GM19397 (cell line): ENCODE measurements around the gene NSMCE1.
"Not testable (repeated sequence)": the region's sequence is repeated elsewhere in the genome, so short reads cannot be mapped to it uniquely, and the experiment has no call there.

Experiments used
- ATAC-seq: cut with Tn5 transposase; IDR thresholded peaks from one replicate; pipeline ENCODE4 v1.9.1; 2021; ENCODE audit warnings: mild to moderate bottlenecking, moderate library complexity; ENCODE audit not compliant: unreplicated experiment

Gene NSMCE1

DNA sequence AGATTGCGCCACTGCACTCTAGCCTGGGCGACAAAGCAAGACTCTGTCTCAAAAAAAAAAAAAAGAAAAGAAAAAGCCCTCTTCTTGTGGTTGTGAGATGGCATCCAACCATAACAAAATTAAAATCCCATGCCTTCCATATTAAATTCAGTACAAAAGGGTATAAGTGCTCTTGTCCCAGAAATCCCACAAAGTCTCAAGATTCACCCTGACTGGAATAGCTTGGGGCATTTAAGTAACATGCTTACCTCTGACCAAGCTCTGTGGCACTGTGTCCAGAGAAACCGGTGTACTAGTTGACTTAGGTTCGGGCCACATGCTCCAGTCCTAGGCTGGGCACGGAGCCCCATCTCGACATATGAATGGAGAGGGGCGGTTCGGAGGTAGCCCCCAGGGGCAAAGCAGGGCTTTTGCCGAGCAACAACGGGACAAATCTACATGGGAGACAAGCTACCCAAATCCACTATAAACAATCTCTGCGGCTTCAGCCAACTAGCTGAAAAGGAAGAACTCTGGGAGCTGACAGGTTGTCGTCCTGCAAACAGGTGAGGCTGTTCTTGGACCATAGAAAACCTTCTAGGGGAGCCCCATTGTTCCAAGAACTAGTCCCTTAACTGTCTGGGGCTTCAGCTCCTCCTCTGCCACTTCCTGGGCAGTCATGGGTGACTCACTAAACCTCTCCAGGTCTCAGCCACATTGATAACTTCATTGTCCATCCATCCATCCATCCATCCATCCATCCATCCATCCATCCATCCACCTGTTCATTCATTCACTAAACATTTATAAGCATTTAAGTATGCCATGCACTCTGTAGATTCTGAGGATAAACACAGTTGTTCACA, 34.9 kb upstream of the NSMCE1 start:
- ATAC-seq = no peak

DNA sequence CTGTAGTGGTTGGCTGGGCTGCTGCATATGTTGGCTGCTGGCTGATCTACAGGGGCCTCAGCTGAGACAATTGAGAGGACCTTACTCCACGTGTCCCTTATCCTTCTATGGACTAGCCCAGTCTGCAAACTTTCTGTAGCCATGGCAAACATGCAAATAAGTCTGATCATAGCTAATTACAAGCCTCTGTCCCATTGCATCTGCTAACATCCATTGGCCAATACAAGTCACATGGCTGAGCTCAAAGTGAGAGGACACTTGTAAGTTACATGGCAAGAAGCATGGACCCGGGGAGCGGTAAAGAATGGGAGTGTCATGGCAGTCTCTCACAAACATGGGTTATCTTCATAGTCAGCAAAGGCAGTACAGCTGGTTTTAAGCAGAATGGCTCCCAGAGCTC, 33.6 kb upstream of the NSMCE1 start:
- no peak for ATAC-seq

DNA sequence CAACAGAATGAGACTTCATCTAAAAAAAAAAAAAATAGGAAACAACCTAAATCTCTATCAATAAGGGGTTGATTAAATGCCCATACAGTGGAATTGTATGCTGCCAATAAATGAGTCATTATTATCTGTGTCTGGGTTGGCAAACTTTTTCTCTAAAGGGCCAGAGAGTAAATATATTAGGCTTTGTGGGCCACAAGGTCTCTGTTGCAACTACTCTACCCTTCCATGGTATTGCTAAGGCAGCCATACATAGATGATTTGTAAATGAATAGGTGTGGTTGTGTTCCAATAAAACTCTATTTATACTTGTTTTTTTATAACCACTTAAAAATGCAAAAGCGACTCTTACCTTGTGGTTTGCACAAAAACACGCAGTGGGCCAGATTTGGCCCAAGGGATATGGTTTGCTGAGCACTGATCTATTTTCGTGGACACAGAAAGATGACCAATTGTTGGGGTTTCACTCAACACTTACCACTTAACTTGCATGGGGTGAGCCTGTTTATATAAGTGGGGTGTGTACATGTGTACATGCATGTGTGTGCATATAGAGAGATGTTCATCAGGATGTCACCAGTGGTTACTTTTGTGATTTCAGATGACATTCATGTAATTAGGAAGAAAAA, 32.8 kb upstream of the NSMCE1 start:
- ATAC-seq = no peak

DNA sequence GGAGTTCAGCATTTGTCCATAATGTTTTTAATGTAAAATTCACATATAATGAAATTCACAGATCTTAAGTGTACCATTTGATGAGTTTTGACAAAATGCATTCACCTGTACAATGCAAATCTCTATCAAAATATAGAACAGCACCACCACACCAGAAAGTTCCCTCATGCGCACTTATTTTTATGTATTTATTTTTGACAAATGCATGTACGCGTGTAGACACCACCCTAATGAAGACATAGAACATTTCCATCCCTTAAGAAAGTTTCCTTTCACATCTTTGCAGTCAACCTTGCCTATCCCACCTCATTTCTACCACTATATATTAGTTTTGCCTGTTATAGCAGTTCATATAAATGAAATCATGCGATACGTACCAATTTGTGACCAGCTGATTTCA, 29.6 kb upstream of the NSMCE1 start:
- ATAC-seq = no peak

DNA sequence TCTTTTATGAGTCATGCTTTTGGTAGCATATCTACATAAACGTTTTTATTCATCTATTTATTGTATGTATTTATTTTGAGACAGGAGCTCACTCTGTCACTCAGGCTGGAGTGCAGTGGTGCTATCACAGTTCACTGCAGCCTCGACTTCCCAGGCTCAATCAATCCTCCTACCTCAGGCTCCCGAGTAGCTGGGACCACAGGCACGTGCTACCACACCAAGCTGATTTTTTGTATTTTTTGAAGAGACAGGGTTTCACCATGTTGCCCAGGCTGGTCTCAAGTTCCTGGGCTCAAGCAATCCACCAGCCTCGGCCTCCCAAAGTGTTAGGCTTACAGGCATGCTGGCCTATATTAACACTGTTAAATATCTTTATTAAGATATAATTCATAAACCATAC, 24.8 kb upstream of the NSMCE1 start:
- no peak for ATAC-seq

DNA sequence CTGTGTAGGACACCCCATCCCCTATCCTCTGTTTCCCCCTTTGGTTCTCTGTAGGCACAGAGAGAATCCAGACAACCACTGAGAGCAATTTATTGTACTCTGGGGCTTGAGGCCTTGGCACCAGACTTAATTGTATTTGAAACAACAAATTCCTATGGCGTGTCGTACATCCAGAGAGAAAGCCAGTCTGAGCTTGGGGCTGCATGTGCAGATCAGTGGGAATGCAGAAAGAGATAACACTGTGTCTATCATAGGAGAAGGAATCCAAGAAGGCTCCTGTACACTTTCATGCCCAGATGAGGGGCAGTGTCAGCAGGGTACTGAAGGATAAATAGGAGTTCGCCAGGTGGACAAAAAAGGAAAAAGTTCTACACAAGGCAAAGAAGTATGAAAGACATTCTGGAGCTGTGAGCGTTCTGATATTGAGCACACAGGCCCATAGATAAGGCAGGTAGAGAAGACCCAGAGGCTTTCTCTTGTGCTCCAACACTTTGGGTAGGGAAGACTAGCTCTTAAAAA, 23.2 kb upstream of the NSMCE1 start:
- no peak for ATAC-seq

DNA sequence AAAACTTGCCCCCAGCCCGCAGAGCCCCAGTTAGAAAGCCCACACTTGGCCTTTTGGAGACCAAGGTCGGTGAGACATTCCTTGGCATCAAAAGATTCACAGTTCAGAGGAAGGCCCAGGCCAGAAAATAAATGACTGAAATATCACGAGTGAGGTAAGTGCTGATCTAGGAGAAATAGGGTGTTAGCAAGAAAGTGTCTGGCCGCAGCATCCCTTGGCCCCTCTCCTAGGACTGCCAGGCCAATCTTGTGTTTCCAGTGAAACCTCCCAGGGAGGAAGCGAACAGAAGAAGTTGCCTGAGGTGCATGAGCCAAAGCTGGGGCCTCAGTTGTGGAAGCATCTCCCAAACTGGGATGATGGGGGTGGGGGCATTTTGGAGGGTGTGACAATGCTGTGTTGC, 22.5 kb upstream of the NSMCE1 start:
- ATAC-seq = no peak

DNA sequence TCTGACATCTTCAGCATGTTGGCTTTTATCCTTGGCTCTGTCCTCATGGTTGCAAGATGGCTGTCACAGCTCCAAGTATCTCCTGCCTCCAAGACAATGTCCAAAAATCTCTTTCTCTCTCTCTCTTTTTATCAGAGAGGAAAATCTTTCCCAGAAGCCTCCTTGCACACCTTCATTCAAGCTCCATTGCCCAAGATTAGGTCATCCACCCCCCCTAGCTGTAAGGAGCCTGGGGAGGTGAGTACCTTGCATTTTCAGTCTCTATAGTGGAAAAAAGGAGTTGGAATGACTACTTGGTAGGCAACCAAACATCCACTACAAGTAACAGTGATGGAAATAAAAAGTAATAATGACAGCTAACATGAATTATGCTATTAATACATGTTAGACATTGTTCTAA, 22.0 kb upstream of the NSMCE1 start:
- ATAC-seq = no peak

DNA sequence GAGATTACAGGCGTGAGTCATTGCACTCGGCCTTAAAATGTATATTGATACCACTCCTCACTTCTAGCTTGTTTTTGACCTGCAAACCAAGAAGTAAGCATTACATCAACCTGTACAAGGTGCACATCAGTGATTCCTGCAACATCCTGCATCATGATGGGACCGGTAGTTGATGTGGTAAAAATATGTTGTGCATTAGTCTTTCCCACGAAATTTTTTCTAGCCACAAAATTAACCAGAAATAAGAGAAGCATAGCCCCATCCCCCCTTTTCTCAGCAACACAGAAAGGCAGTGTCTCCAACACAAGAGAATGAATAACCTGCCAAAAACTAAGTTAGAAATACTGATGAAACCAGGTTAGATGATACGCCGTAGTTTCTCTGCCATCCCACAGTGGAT, 21.1 kb upstream of the NSMCE1 start:
- ATAC-seq = no peak

DNA sequence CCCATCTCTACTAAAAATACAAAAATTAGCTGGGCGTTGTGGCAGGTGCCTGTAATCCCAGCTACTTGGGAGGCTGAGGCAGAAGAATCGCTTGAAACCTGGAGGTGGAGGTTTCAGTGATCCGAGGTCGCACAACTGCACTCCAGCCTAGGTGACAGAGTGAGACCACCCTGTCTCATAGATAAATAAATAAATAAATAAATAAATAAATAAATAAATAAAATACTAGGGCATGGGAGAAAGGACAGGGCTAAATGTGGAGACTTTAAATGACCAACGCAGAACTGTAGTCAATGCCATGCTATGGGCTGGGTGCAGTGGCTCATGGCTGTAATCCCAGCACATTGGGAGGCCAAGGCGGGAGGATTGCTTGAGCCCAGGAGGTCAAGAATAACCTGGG, 19.7 kb upstream of the NSMCE1 start:
- ATAC-seq = not testable (repeated sequence)

DNA sequence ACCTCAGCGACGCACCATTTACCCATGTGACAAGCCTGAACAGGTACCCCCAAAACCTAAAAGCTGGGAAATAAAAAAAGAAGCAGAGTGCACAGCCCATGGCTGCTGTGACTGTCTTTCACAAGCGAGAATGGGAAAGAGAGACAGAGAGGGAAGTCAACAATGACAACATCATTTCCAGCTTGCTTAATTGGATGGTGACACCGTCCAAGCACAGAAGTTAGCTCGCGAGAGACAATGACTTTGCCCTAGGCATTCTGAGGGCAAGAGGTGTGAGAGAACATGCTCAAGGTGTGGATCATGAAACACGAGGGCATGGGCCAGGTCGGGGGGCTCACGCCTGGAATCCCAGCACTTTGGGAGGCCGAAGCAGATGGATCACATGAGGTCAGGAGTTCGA, 19.3 kb upstream of the NSMCE1 start:
- no peak for ATAC-seq

DNA sequence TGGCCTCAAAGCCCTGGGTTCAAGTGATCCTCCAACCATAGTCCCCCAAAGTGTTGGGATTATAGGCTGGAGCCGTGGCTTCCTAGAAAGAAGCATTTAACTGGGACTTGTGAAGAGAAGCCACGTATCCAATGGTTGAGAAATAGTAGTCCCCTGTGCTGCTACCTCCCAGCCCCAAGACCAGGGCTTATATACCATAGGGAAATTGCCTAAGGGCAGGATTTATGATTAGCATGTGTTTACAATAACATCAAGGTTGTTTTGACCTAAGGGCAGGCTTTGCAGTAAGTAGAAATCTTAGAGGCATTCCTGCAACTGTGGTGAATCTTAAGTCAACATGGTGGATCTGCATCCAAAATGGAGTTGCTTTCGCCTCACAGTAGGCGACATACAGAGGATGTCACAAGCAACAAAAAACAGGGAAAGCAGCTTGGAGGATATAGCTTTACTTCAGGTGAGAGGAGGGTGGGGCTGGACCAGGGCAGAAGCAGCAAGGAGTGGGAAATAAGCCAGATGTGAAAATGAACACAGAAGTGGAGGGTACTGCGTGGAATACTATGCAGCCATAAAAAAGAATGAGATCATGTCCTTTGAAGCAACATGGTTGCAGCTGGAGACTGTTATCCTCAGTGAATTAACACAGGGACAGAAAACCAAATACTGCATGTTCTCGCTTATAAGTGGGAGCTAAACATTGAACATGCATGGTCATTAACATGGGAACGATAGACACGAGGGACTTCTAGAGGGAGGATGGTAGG, 18.7 kb upstream of the NSMCE1 start:
- no peak for ATAC-seq

DNA sequence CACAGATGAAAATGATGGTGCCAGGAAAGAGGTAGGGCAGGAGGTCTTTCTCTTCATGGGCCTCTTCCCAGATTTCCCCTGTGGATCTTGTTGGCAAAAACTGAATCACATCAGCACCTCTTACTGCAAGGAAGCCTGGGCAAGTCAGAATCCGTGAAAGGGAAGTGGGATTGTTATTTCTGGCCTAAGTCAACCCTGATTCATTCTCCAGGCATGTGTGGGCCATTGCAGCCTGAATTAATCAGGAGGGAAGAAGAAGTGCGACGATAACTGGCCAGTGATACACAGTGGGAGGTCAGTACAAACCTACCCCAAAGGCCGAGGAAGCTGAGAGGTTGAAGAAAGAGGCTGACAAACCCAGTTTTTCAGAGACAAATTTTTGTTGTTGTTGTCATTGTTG, 17.9 kb upstream of the NSMCE1 start:
- no peak for ATAC-seq

DNA sequence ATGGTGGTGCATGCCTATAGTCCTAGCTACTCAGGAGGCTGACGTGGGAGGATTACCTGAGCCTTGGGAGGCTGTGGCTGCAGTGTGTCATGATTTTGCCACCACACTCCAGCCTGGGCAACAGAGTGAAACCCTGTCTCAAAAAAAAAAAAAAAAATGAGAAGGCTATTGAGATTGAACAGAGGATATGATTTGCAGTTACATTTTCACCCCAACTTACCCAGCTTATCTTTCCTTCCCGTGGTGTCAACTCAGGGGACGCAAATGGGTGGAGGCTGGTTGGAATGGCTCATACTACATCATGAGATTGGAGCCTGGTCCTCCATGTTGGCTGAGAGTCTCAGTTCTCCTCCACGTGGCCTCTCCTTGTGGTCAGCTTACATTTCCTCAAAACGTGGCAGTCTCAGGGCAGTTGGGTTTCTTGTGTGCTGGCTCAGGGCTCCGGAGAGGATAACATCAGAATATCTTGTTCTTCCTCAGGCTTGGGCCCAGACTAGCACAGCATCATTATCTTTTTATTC, 17.2 kb upstream of the NSMCE1 start:
- ATAC-seq = no peak

DNA sequence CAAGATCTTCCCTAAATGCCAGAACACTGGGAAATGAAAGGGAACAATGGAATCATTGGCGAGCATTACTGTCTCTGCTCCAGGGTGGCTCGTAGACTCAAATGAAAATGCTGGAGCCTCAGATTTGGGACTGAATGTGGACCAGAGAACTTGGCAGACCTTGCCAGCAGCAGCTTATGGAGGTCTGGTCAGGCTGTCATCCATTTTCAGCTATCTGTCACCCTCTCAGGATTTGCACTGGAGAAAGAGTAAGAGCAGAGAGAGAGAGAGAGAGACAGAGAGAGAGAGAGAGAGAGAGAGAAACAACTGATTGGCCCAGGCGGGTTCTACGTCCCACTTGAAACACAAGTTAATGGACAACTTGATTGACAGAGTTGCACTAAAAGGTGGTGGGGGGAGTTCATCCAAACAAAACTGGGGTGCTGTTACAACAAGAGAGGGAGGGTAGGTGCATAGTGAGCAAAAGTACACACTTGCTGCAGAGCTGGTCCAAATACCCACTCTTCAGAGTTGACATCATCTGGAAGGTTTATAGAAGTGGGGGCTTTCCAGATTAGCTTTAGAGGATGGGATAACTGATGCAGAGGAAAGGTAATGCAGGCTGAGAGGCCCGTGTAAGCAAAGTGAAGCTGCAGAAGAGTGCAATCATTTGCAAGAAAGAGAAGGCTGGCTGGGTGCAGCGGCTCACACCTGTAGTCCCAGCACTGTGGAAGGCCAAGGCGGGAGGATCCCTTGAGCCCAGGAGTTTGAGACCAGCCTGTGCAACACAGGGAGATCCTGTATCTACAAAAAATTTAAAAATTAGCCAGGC, 16.5 kb upstream of the NSMCE1 start:
- ATAC-seq = no peak

DNA sequence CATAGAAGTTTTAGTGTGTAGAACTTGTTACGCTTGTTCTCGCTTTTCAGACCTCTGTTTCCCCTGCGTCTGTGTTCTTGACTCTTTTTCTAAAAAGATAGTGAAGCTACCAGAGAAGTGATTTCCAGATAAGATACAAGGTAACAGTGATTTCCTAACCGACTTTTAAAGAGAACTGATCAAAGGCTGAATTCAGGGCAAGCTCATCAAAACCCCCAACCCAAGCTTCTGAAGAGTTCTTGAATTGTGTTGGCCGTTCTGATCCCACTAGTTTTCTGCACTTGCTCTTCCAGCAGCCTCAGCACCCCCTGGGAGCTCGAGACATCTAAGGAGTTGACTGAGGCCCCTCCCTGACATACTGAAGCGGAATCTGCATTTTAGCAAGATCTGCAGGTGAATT, 12.7 kb upstream of the NSMCE1 start:
- no peak for ATAC-seq

DNA sequence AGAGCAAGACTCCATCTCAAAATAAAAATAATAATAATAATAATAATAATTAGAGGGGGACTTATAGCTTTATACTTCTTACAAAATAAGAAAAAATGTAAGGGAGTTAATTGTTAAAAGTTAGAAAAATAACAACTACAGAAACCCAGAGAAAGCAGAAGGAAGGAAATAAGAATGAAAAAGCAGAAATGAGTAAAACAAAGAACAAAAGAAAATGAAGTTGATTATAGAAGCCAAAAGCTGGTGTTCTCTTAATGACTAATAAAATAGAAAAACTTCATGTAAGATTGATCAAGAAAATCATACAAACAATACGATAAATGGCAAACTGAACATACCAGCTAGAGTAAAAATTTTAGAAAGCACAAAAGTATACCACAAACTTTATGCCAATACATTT, 6.8 kb upstream of the NSMCE1 start:
- ATAC-seq = no peak

DNA sequence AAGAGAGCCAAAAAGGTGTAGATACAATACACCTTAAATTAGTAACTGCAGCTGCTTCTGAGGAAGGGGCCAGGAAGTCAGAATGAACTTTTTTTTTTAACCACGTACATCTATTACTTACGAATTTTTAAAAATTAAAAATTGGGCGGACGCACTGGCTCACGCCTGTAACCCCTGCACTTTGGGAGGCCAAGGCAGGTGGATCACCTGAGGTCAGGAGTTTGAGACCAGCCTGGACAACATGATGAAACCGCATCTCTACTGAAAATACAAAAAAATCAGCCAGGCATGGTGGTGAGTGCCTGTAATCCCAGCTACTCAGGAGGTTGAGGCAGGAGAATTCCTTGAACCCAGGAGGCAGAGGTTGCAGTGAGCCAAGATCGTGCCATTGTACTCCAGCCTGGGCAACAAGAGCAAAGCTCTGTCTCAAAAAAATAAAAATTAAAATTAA, 5.9 kb upstream of the NSMCE1 start:
- not testable (repeated sequence) for ATAC-seq

DNA sequence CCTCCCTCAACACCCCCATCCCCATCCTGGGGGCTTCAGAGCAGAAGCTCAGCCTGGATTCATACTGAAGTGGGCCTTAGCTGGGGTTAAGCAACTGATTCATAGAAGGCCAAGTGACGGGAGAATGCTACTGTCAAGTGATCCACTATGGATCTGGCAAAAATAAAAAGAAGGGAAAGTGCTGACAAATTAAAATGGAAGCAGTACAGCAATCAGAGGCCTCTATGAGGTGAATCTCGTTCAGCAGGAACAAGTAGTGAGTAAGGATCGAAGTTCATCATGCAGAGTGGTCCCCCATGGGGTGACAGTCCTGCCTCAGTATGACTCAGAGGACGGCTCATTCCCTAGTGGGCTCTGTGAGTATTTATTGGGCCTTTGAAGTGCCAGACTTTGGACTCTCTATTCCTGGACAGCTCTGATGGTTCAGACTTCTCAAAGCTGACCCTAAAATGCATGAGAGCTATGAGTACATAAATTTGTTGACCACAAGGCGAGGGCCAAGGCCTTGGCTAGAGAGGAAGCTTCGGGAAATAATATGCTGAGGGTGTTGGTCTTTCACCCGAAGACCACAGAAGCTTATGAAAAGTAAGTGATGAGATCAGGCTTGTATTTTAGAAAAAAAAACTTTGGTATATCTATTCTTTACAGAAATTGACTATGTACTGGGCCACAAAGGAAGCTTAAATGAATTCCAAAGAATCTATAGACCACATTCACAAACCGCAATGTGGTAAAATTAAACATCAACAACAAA, 5.3 kb upstream of the NSMCE1 start:
- no peak for ATAC-seq

DNA sequence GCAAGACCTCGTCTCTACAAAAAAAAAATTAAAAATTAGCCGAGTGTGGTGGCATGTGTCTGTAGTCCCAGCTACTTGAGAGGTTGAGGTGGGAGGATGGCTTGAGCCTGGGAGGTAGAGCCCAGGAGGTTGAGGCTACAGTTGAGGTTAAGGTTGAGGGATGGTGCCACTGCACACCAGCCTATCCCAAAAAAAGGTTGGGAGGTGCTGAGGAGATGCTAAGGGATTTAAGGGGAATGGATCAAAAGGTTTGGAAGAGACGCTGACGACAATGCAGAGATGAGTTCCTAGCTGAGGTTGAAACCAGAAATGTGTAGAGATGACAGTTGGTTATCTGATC, 4.7 kb upstream of the NSMCE1 start:
- ATAC-seq = no peak
